BE2C (cell line): ENCODE data around the gene BTNL8.
A peak's percentile ranks its signal among the peaks of the same experiment; 100 is the strongest.

Source experiments
- DNase-seq: peaks from one replicate; pipeline ENCODE4 v3.0.0-alpha.2; 2020
- H3K27me3 ChIP-seq: fragments of 250-450 bp; sonication (Bioruptor Pico); 2 replicates; pipeline ENCODE4 v1.5.1; 2020; ENCODE audit warnings: mild to moderate bottlenecking
- H3K36me3 ChIP-seq: fragments of 250-450 bp; sonication (Bioruptor Pico); 2 replicates; pipeline ENCODE4 v1.5.1; 2020; ENCODE audit warnings: mild to moderate bottlenecking
- H3K4me1 ChIP-seq: fragments of 250-450 bp; sonication (Bioruptor Pico); 2 replicates; pipeline ENCODE4 v1.5.1; 2020
- H3K4me3 ChIP-seq: 2 replicates; pipeline ENCODE4 v1.5.1; 2011; ENCODE audit warnings: low read depth, low read length
- H3K9me3 ChIP-seq: fragments of 250-450 bp; sonication (Bioruptor Pico); 2 replicates; pipeline ENCODE4 v1.5.1; 2020
- CTCF ChIP-seq: IDR thresholded peaks from 2 replicates; pipeline ENCODE4 v1.5.1; 2012; ENCODE audit warnings: mild to moderate bottlenecking, low read depth, low read length

The BTNL8 gene

GRCh38 chr5:180865981-180866695, 32.8 kb upstream of the BTNL8 start:
- no peaks in the 10 kb centered on the region for H3K27me3 ChIP-seq
- no peaks in the 10 kb centered on the region for H3K9me3 ChIP-seq
- no peak for DNase-seq
- no peak overlapping the region for H3K4me3 ChIP-seq
- no peaks in the 10 kb centered on the region for H3K4me1 ChIP-seq
- no peak for TF ChIP-seq CTCF
- H3K36me3 ChIP-seq = no peaks in the 10 kb centered on the region

- no peaks in the 10 kb centered on the region for H3K36me3 ChIP-seq
- DNase-seq = no peak
- H3K4me1 ChIP-seq = no peaks in the 10 kb centered on the region
- no peak for TF ChIP-seq CTCF
- no peaks in the 10 kb centered on the region for H3K27me3 ChIP-seq
- H3K9me3 ChIP-seq = no peaks in the 10 kb centered on the region
- H3K4me3 ChIP-seq = no peak overlapping the region
Observed at GRCh38 chr5:180866985-180867384, 32.0 kb upstream of the BTNL8 start.

- H3K36me3 ChIP-seq = no peaks in the 10 kb centered on the region
- H3K4me3 ChIP-seq = no peak overlapping the region
- no peaks in the 10 kb centered on the region for H3K27me3 ChIP-seq
- TF ChIP-seq CTCF = peak; percentile 93
- peak; percentile 81 for DNase-seq
- no peaks in the 10 kb centered on the region for H3K9me3 ChIP-seq
- no peaks in the 10 kb centered on the region for H3K4me1 ChIP-seq
Observed at GRCh38 chr5:180868960-180869359, 30.0 kb upstream of the BTNL8 start.

- H3K4me3 ChIP-seq = no peak overlapping the region
- H3K4me1 ChIP-seq = no peaks in the 10 kb centered on the region
- H3K27me3 ChIP-seq = no peaks in the 10 kb centered on the region
- no peaks in the 10 kb centered on the region for H3K36me3 ChIP-seq
- TF ChIP-seq CTCF = no peak
- DNase-seq = no peak
- H3K9me3 ChIP-seq = no peaks in the 10 kb centered on the region
Observed at GRCh38 chr5:180869587-180869986, 29.4 kb upstream of the BTNL8 start.

GRCh38 chr5:180870276-180871068, 28.5 kb upstream of the BTNL8 start:
- H3K9me3 ChIP-seq = no peaks in the 10 kb centered on the region
- H3K27me3 ChIP-seq = no peaks in the 10 kb centered on the region
- no peaks in the 10 kb centered on the region for H3K4me1 ChIP-seq
- no peak for DNase-seq
- no peak for TF ChIP-seq CTCF
- no peak overlapping the region for H3K4me3 ChIP-seq
- H3K36me3 ChIP-seq = no peaks in the 10 kb centered on the region

- H3K4me1 ChIP-seq = no peaks in the 10 kb centered on the region
- no peak overlapping the region for H3K4me3 ChIP-seq
- no peaks in the 10 kb centered on the region for H3K9me3 ChIP-seq
- no peak for TF ChIP-seq CTCF
- no peak for DNase-seq
- H3K27me3 ChIP-seq = no peaks in the 10 kb centered on the region
- no peaks in the 10 kb centered on the region for H3K36me3 ChIP-seq
Observed at GRCh38 chr5:180872419-180872818, 26.5 kb upstream of the BTNL8 start.
